ENCODE results near the gene TMCC2. TPM values are rescaled to one million over a fixed set of nuclear protein-coding genes. Genes with fewer than 3 reads are reported as not detected.

Gene TMCC2
- total and polyA plus RNA-seq, 2 experiments from 2014 or later, result 2.6 to 9.9 TPM

DNA sequence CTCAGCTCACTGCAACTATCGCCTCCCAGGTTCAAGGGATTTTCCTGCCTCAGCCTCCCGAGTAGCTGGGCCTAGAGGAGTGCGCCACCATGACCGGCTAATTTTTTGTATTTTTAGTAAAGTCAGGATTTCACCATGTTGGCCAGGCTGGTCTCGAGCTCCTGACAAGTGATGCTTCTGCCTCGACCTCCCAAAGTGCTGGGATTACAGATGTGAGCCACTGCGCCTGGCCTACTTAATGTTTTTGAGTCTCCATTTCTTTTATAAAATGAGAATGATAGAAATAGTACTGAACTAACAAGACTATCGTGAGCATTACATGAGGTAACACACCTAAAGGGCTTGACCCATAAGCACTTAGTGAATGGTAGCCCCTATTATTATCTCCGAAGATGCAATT is 72.4 kb downstream of the TMCC2 start (continued):
- TF ChIP-seq, protein P1, sequence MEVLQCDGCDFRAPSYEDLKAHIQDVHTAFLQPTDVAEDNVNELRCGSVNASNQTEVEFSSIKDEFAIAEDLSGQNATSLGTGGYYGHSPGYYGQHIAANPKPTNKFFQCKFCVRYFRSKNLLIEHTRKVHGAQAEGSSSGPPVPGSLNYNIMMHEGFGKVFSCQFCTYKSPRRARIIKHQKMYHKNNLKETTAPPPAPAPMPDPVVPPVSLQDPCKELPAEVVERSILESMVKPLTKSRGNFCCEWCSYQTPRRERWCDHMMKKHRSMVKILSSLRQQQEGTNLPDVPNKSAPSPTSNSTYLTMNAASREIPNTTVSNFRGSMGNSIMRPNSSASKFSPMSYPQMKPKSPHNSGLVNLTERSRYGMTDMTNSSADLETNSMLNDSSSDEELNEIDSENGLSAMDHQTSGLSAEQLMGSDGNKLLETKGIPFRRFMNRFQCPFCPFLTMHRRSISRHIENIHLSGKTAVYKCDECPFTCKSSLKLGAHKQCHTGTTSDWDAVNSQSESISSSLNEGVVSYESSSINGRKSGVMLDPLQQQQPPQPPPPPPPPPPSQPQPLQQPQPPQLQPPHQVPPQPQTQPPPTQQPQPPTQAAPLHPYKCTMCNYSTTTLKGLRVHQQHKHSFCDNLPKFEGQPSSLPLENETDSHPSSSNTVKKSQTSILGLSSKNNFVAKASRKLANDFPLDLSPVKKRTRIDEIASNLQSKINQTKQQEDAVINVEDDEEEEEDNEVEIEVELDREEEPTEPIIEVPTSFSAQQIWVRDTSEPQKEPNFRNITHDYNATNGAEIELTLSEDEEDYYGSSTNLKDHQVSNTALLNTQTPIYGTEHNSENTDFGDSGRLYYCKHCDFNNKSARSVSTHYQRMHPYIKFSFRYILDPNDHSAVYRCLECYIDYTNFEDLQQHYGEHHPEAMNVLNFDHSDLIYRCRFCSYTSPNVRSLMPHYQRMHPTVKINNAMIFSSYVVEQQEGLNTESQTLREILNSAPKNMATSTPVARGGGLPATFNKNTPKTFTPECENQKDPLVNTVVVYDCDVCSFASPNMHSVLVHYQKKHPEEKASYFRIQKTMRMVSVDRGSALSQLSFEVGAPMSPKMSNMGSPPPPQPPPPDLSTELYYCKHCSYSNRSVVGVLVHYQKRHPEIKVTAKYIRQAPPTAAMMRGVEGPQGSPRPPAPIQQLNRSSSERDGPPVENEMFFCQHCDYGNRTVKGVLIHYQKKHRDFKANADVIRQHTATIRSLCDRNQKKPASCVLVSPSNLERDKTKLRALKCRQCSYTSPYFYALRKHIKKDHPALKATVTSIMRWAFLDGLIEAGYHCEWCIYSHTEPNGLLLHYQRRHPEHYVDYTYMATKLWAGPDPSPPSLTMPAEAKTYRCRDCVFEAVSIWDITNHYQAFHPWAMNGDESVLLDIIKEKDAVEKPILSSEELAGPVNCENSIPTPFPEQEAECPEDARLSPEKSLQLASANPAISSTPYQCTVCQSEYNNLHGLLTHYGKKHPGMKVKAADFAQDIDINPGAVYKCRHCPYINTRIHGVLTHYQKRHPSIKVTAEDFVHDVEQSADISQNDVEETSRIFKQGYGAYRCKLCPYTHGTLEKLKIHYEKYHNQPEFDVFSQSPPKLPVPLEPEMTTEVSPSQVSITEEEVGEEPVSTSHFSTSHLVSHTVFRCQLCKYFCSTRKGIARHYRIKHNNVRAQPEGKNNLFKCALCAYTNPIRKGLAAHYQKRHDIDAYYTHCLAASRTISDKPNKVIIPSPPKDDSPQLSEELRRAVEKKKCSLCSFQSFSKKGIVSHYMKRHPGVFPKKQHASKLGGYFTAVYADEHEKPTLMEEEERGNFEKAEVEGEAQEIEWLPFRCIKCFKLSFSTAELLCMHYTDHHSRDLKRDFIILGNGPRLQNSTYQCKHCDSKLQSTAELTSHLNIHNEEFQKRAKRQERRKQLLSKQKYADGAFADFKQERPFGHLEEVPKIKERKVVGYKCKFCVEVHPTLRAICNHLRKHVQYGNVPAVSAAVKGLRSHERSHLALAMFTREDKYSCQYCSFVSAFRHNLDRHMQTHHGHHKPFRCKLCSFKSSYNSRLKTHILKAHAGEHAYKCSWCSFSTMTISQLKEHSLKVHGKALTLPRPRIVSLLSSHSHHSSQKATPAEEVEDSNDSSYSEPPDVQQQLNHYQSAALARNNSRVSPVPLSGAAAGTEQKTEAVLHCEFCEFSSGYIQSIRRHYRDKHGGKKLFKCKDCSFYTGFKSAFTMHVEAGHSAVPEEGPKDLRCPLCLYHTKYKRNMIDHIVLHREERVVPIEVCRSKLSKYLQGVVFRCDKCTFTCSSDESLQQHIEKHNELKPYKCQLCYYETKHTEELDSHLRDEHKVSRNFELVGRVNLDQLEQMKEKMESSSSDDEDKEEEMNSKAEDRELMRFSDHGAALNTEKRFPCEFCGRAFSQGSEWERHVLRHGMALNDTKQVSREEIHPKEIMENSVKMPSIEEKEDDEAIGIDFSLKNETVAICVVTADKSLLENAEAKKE (CRISPR knock-in tag; IDR thresholded peaks at IDR 0.05), result no peak
- TF ChIP-seq STAT1 (IDR thresholded peaks at IDR 0.05; ENCODE audit: unreplicated experiment), result no peak
- TF ChIP-seq, protein P2, sequence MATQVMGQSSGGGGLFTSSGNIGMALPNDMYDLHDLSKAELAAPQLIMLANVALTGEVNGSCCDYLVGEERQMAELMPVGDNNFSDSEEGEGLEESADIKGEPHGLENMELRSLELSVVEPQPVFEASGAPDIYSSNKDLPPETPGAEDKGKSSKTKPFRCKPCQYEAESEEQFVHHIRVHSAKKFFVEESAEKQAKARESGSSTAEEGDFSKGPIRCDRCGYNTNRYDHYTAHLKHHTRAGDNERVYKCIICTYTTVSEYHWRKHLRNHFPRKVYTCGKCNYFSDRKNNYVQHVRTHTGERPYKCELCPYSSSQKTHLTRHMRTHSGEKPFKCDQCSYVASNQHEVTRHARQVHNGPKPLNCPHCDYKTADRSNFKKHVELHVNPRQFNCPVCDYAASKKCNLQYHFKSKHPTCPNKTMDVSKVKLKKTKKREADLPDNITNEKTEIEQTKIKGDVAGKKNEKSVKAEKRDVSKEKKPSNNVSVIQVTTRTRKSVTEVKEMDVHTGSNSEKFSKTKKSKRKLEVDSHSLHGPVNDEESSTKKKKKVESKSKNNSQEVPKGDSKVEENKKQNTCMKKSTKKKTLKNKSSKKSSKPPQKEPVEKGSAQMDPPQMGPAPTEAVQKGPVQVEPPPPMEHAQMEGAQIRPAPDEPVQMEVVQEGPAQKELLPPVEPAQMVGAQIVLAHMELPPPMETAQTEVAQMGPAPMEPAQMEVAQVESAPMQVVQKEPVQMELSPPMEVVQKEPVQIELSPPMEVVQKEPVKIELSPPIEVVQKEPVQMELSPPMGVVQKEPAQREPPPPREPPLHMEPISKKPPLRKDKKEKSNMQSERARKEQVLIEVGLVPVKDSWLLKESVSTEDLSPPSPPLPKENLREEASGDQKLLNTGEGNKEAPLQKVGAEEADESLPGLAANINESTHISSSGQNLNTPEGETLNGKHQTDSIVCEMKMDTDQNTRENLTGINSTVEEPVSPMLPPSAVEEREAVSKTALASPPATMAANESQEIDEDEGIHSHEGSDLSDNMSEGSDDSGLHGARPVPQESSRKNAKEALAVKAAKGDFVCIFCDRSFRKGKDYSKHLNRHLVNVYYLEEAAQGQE (IDR thresholded peaks at IDR 0.05; ENCODE audit: unreplicated experiment), result no peak
- TF ChIP-seq EZH2 (IDR thresholded peaks at IDR 0.05; ENCODE audit: low read depth, unreplicated experiment), result no peak
- TF ChIP-seq NANOG (IDR thresholded peaks at IDR 0.05; ENCODE audit: borderline replicate concordance), result no peak
- TF ChIP-seq, protein P3, sequence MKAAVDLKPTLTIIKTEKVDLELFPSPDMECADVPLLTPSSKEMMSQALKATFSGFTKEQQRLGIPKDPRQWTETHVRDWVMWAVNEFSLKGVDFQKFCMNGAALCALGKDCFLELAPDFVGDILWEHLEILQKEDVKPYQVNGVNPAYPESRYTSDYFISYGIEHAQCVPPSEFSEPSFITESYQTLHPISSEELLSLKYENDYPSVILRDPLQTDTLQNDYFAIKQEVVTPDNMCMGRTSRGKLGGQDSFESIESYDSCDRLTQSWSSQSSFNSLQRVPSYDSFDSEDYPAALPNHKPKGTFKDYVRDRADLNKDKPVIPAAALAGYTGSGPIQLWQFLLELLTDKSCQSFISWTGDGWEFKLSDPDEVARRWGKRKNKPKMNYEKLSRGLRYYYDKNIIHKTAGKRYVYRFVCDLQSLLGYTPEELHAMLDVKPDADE (IDR thresholded peaks at IDR 0.05), result no peak
- no peak for TF ChIP-seq EZH2phosphoT487 (IDR thresholded peaks at IDR 0.05; ENCODE audit: unreplicated experiment)
- TF ChIP-seq POLR2AphosphoS5 (IDR thresholded peaks at IDR 0.05; ENCODE audit: low read depth), result no peak
- TF ChIP-seq ZNF331 (CRISPR knock-in tag; IDR thresholded peaks at IDR 0.05; ENCODE audit: low read depth), result no peak
- TF ChIP-seq CREB1 (CRISPR knock-in tag; IDR thresholded peaks at IDR 0.05; ENCODE audit: low read depth), result no peak

All from GM23338 (cell line).